ENCODE data around the gene RAC2.

DNA sequence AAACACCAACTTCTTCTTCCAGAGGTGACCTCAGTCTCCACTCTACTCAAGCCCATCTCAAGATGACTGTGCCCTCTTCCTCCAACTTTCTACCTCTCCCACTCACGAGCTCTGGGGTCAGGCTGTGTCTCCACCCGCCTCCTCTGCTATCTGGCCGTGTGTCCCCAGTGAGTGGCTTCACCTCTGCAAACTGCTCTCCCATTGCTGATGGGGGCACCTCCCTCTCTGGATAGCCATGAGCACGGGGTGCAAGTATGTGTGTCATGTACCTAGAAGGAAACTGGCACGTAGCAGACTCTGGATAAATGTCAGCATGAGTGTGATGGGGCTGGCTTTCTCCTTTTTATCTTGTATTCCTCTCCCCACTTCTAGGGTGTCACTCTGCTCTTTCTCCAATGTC lies 18.3 kb upstream of the RAC2 start:
- TF ChIP-seq, protein P1, sequence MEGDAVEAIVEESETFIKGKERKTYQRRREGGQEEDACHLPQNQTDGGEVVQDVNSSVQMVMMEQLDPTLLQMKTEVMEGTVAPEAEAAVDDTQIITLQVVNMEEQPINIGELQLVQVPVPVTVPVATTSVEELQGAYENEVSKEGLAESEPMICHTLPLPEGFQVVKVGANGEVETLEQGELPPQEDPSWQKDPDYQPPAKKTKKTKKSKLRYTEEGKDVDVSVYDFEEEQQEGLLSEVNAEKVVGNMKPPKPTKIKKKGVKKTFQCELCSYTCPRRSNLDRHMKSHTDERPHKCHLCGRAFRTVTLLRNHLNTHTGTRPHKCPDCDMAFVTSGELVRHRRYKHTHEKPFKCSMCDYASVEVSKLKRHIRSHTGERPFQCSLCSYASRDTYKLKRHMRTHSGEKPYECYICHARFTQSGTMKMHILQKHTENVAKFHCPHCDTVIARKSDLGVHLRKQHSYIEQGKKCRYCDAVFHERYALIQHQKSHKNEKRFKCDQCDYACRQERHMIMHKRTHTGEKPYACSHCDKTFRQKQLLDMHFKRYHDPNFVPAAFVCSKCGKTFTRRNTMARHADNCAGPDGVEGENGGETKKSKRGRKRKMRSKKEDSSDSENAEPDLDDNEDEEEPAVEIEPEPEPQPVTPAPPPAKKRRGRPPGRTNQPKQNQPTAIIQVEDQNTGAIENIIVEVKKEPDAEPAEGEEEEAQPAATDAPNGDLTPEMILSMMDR (conservative IDR thresholded peaks at IDR 0.05; ENCODE audit: low read depth, low read length): no peak
- no peak for TF ChIP-seq EZH2 (IDR thresholded peaks at IDR 0.05; ENCODE audit: low read length, unreplicated experiment)
- no peak for TF ChIP-seq EZH2phosphoT487 (IDR thresholded peaks at IDR 0.05; ENCODE audit: borderline replicate concordance, low read length)
